ENCODE results near the gene ARHGEF17.

- no peak for TF ChIP-seq POLR2AphosphoS5 (IDR thresholded peaks at IDR 0.05; ENCODE audit: low read depth, low read length)
- no peak for TF ChIP-seq ZNF513 (CRISPR knock-in tag; conservative IDR thresholded peaks at IDR 0.05)
- TF ChIP-seq REST (IDR thresholded peaks at IDR 0.05; ENCODE audit: borderline replicate concordance in 1 of 2, low read depth in 1 of 2, low read length in 2 of 2) = no peak
- TF ChIP-seq GPBP1L1 (CRISPR knock-in tag; IDR thresholded peaks at IDR 0.05) = no peak
- no peak for TF ChIP-seq ZNF331 (CRISPR knock-in tag; IDR thresholded peaks at IDR 0.05)
- TF ChIP-seq MTA3 (CRISPR knock-in tag; IDR thresholded peaks at IDR 0.05) = no peak
- TF ChIP-seq XRCC5 (optimal IDR thresholded peaks at IDR 0.05; ENCODE audit: low read length) = no peak
- TF ChIP-seq CTCF (CRISPR knock-in tag; IDR thresholded peaks at IDR 0.05) = no peak
- no peak for TF ChIP-seq ZNF740 (CRISPR knock-in tag; IDR thresholded peaks at IDR 0.05)
- TF ChIP-seq ELF1 (CRISPR knock-in tag; IDR thresholded peaks at IDR 0.05) = no peak
- no peak for TF ChIP-seq RNF2 (conservative IDR thresholded peaks at IDR 0.05; ENCODE audit: low read depth)
- no peak for TF ChIP-seq DBP (CRISPR knock-in tag; IDR thresholded peaks at IDR 0.05; ENCODE audit: not compliant biosample characterization)
- no peak for TF ChIP-seq MTF2 (CRISPR knock-in tag; IDR thresholded peaks at IDR 0.05; ENCODE audit: borderline replicate concordance)
- no peak for TF ChIP-seq BHLHE40 (IDR thresholded peaks at IDR 0.05; ENCODE audit: low read length)
Observed at GRCh38 chr11:73312036-73312435, 4.0 kb downstream of the ARHGEF17 start.

All from HepG2 (cell line).